ENCODE data around the gene CCL8.

The CCL8 gene

GRCh38 chr17:34339138-34339770 is 20.0 kb downstream of the CCL8 start:
- H3K4me3 ChIP-seq (ENCODE audit: low read depth, low read length): no peak overlapping the region
- TF ChIP-seq CTCF (IDR thresholded peaks at IDR 0.05; ENCODE audit: borderline replicate concordance, insufficient read depth, low read depth, low read length): no peak

- H3K4me3 ChIP-seq (ENCODE audit: low read depth, low read length): no peak overlapping the region
- TF ChIP-seq CTCF (IDR thresholded peaks at IDR 0.05; ENCODE audit: borderline replicate concordance, insufficient read depth, low read depth, low read length): no peak
Observed at GRCh38 chr17:34341916-34342315, 22.7 kb downstream of the CCL8 start.

GRCh38 chr17:34347063-34347462 is 27.8 kb downstream of the CCL8 start:
- no peak overlapping the region for H3K4me3 ChIP-seq (ENCODE audit: low read depth, low read length)
- no peak for TF ChIP-seq CTCF (IDR thresholded peaks at IDR 0.05; ENCODE audit: borderline replicate concordance, insufficient read depth, low read depth, low read length)

GRCh38 chr17:34349751-34350150 is 30.5 kb downstream of the CCL8 start:
- no peak for TF ChIP-seq CTCF (IDR thresholded peaks at IDR 0.05; ENCODE audit: borderline replicate concordance, insufficient read depth, low read depth, low read length)
- H3K4me3 ChIP-seq (ENCODE audit: low read depth, low read length): no peak overlapping the region

GRCh38 chr17:34351096-34351495 is 31.9 kb downstream of the CCL8 start:
- no peak overlapping the region for H3K4me3 ChIP-seq (ENCODE audit: low read depth, low read length)
- TF ChIP-seq CTCF (IDR thresholded peaks at IDR 0.05; ENCODE audit: borderline replicate concordance, insufficient read depth, low read depth, low read length): no peak

GRCh38 chr17:34352191-34352590 is 33.0 kb downstream of the CCL8 start:
- no peak overlapping the region for H3K4me3 ChIP-seq (ENCODE audit: low read depth, low read length)
- no peak for TF ChIP-seq CTCF (IDR thresholded peaks at IDR 0.05; ENCODE audit: borderline replicate concordance, insufficient read depth, low read depth, low read length)

- no peak for TF ChIP-seq CTCF (IDR thresholded peaks at IDR 0.05; ENCODE audit: borderline replicate concordance, insufficient read depth, low read depth, low read length)
Observed at GRCh38 chr17:34354637-34355036, 35.4 kb downstream of the CCL8 start.

More at GRCh38 chr17:34354637-34355036, 35.4 kb downstream of the CCL8 start:
- no peak overlapping the region for H3K4me3 ChIP-seq (ENCODE audit: low read depth, low read length)

Measured in GM12875 (cell line).